ENCODE measurements around the gene SPINT3. TPM values are rescaled to one million over a fixed set of nuclear protein-coding genes. Genes with fewer than 3 reads are reported as not detected.

Gene SPINT3
- polyA plus RNA-seq, 4 donors: not detected

GRCh38 chr20:45462711-45463509 lies 52.5 kb downstream of the SPINT3 start:
- Histone ChIP-seq H3K27me3 (ENCODE audit: control insufficient read depth in 3 of 3, insufficient read depth in 3 of 3, low read length in 3 of 3) (no peaks in the 10 kb centered on the region), H3K27ac (ENCODE audit: low read depth in 1 of 3, low read length in 2 of 3) (no peak overlapping the region), H3K4me3 (ENCODE audit: low read depth in 1 of 3, low read length in 3 of 3) (no peak overlapping the region), H3K36me3 (ENCODE audit: control insufficient read depth in 3 of 3, insufficient read depth in 2 of 3, low read depth in 1 of 3, low read length in 3 of 3) (peaks cover 0 to 2% (median 0%) of the 10 kb centered on the region in 3 donors), H3K4me1 (ENCODE audit: control insufficient read depth in 3 of 3, insufficient read depth in 2 of 3, low read depth in 1 of 3, low read length in 2 of 3) (peaks cover 0 to 4% (median 0%) of the 10 kb centered on the region in 3 donors), H3K9me3 (ENCODE audit: control insufficient read depth in 2 of 2, insufficient read depth in 1 of 2, low read depth in 1 of 2, low read length in 1 of 2) (no peaks in the 10 kb centered on the region)
- FAIRE-seq: no peak
- DNase-seq: no peak
- 87 to 94% (median 90%) methylated on average over 6 of the region's 6 CpGs for WGBS, 3 donors

Other genes with a start within 250 kb of the SPINT3 start
- 1 to 10 TPM in 1 of 4 donors, under 1 TPM in 1, not detected in 2; 0.04 to 1.4 TPM for gene RBPJL, start 208.8 kb downstream of the SPINT3 start, polyA plus RNA-seq
- gene MATN4, start 207.3 kb downstream of the SPINT3 start, polyA plus RNA-seq: under 1 TPM in 1 of 4 donors, not detected in 3; 0.07 TPM
- gene SDC4, start 167.2 kb downstream of the SPINT3 start, polyA plus RNA-seq: 10 to 100 TPM; 14.3 to 95.8 (median 23.5) TPM
- 10 to 100 TPM; 13.6 to 40.3 (median 26.9) TPM for gene SYS1, start 152.5 kb downstream of the SPINT3 start, polyA plus RNA-seq
- under 1 TPM in 2 of 4 donors, not detected in 2; 0.19 to 0.84 TPM for gene TP53TG5, start 137.3 kb downstream of the SPINT3 start, polyA plus RNA-seq
- 100 to 1,000 TPM in 2 of 4 donors, 10 to 100 TPM in 2; 46.1 to 114 (median 101) TPM for gene DBNDD2, start 107.3 kb downstream of the SPINT3 start, polyA plus RNA-seq
- gene PIGT, start 99.5 kb downstream of the SPINT3 start, polyA plus RNA-seq: 100 to 1,000 TPM in 1 of 4 donors, 10 to 100 TPM in 3; 49.7 to 119 (median 68.1) TPM
- 1 to 10 TPM; 1.8 to 7.8 (median 3.9) TPM for gene WFDC2, start 45.9 kb downstream of the SPINT3 start, polyA plus RNA-seq
- not detected for gene WFDC6, start 23.9 kb upstream of the SPINT3 start, polyA plus RNA-seq
- gene EPPIN, start 31.8 kb upstream of the SPINT3 start, polyA plus RNA-seq: not detected
- not detected for gene WFDC8, start 63.7 kb upstream of the SPINT3 start, polyA plus RNA-seq
- not detected for gene WFDC10A, start 114.1 kb upstream of the SPINT3 start, polyA plus RNA-seq
- not detected for gene WFDC9, start 115.7 kb upstream of the SPINT3 start, polyA plus RNA-seq
- gene WFDC11, start 154.6 kb upstream of the SPINT3 start, polyA plus RNA-seq: not detected
- under 1 TPM in 1 of 4 donors, not detected in 3; 0.04 TPM for gene WFDC13, start 186.4 kb upstream of the SPINT3 start, polyA plus RNA-seq
- under 1 TPM in 1 of 4 donors, not detected in 3; 0.16 TPM for gene WFDC10B, start 189.4 kb upstream of the SPINT3 start, polyA plus RNA-seq
- not detected for gene SPINT4, start 206.7 kb upstream of the SPINT3 start, polyA plus RNA-seq